Left colon (tissue), 2 donors: ENCODE data around the gene TACC3. TPM values are rescaled to one million over a fixed set of nuclear protein-coding genes. Genes with fewer than 3 reads are reported as not detected.

Experiments used
- ATAC-seq: fragments of 200-7000 bp; cut with Tn5 transposase; one replicate; pipeline ENCODE4 v1.9.1; 2020; ENCODE audit warnings: mild to moderate bottlenecking, moderate library complexity
- DNase-seq, 2 donors: peaks; one replicate each; pipeline ENCODE4 v3.0.0-alpha.2; 2020
- intact Hi-C, 2 donors: fragments of 100-400 bp; cut with DNase I in 1 of 2; cut with micrococcal nuclease in 1 of 2; formaldehyde crosslinking; loops; one replicate each; pipeline versions ENCODE4 v1.11.2 to v1.14.0; 2022; cut with DNase I, micrococcal nuclease
- total RNA-seq, 2 donors: library from RNA; stranded (reverse); fragmentation: NEBNext Ultra II Directional; extraction: Animal tissue kit (Norgen Biotek cat#: 25700); gene quantifications; one replicate each; pipeline ENCODE4 v1.2.1, GENCODE V29; 2021
- donor health status: DM: no; HTN: no; CAD: no.
- donor health status: DM: yes; HTN: yes; CAD: no.

Gene TACC3
- total RNA-seq, 2 donors from 2014 or later: 8.9 to 18.3 TPM

- intact Hi-C loops: no loop called here
- DNase-seq: no peak
- ATAC-seq: no peak
Observed at GRCh38 chr4:1778642-1779392, 57.5 kb downstream of the TACC3 start.

- ATAC-seq: no peak
- no peak for DNase-seq
- intact Hi-C loops: no loop called here
Observed at GRCh38 chr4:1779588-1780382, 58.5 kb downstream of the TACC3 start.

GRCh38 chr4:1780435-1780834 lies 59.1 kb downstream of the TACC3 start:
- intact Hi-C loops: no loop called here
- no peak for DNase-seq
- ATAC-seq: no peak

- intact Hi-C loops: no loop called here
- ATAC-seq (no peak), DNase-seq (no peak)
Observed at GRCh38 chr4:1783015-1783414, 61.7 kb downstream of the TACC3 start.

GRCh38 chr4:1783970-1784369 lies 62.6 kb downstream of the TACC3 start:
- ATAC-seq (no peak), DNase-seq (no peak)
- intact Hi-C loops: no loop called here

- intact Hi-C loops: no loop called here
- DNase-seq: no peak
- no peak for ATAC-seq
Observed at GRCh38 chr4:1784395-1784788, 63.1 kb downstream of the TACC3 start.

GRCh38 chr4:1784789-1785591 lies 63.7 kb downstream of the TACC3 start:
- DNase-seq (peak in 1 of 2 donors; percentile 53), ATAC-seq (peak; percentile 92)
- intact Hi-C loops: no loop called here

GRCh38 chr4:1785592-1785991 lies 64.3 kb downstream of the TACC3 start:
- intact Hi-C loops: no loop called here
- ATAC-seq (peak; percentile 70), DNase-seq (no peak)

- DNase-seq: no peak
- intact Hi-C loops: no loop called here
- no peak for ATAC-seq
Observed at GRCh38 chr4:1786544-1787362, 65.4 kb downstream of the TACC3 start.

- intact Hi-C loops: no loop called here
- ATAC-seq (no peak), DNase-seq (no peak)
Observed at GRCh38 chr4:1787411-1788077, 66.2 kb downstream of the TACC3 start.

- intact Hi-C loops: no loop called here
- ATAC-seq (no peak), DNase-seq (no peak)
Observed at GRCh38 chr4:1788254-1788973, 67.1 kb downstream of the TACC3 start.

- intact Hi-C loops: no loop called here
- ATAC-seq (no peak), DNase-seq (no peak)
Observed at GRCh38 chr4:1789552-1789951, 68.2 kb downstream of the TACC3 start.

- DNase-seq (no peak), ATAC-seq (no peak)
- intact Hi-C loops: no loop called here
Observed at GRCh38 chr4:1790005-1790404, 68.7 kb downstream of the TACC3 start.

- intact Hi-C loops: no loop called here
- peak; percentile 11 for ATAC-seq
Observed at GRCh38 chr4:1792158-1792831, 71.0 kb downstream of the TACC3 start.

GRCh38 chr4:1792832-1793495 lies 71.6 kb downstream of the TACC3 start, which contains the start of gene FGFR3:
Gene FGFR3 (plus strand): TSS chr4:1793293. CDS start chr4:1793935, 642 bp downstream.
- peak in 1 of 2 donors; percentile 58 for DNase-seq
- intact Hi-C loops: no loop called here
- ATAC-seq: peak; percentile 54

More at GRCh38 chr4:1792158-1792831, 71.0 kb downstream of the TACC3 start:
- DNase-seq: peak in 1 of 2 donors; percentile 36

- DNase-seq: peak; percentile 53 to 75
Observed at GRCh38 chr4:1793496-1793840, 72.1 kb downstream of the TACC3 start.

More at GRCh38 chr4:1793496-1793840, 72.1 kb downstream of the TACC3 start:
- ATAC-seq: peak; percentile 31
- intact Hi-C loops: no loop called here
